PFSK-1 (cell line): ENCODE results near the gene PTCH1.

Source experiments
- FOXP2 ChIP-seq: optimal IDR thresholded peaks from 2 replicates; pipeline ENCODE3; 2011; ENCODE audit warnings: borderline replicate concordance, control low read depth, inconsistent platforms; ENCODE audit not compliant: insufficient read depth; ENCODE audit errors: extremely low read length, extremely low read depth
- POLR2AphosphoS5 ChIP-seq: IDR thresholded peaks from 2 replicates; pipeline ENCODE4 v1.6.1; 2012; ENCODE audit warnings: low read depth, mild to moderate bottlenecking, control low read depth, low read length, moderate library complexity
- SIN3A ChIP-seq: IDR thresholded peaks from 2 replicates; pipeline ENCODE4 v1.6.1; 2012; ENCODE audit warnings: mild to moderate bottlenecking, low read length, moderate library complexity, borderline replicate concordance; ENCODE audit not compliant: insufficient read depth
- TAF1 ChIP-seq: IDR thresholded peaks from 2 replicates; pipeline ENCODE4 v1.6.1; 2012; ENCODE audit warnings: low read length, control low read depth, borderline replicate concordance; ENCODE audit not compliant: insufficient read depth
- TF ChIP-seq, protein P1 (sequence below), 2 experiments: IDR thresholded peaks; 2 replicates each; pipeline versions ENCODE4 v1.6.1 to v1.8.0; 2011 to 2012; ENCODE audit warnings: low read depth in 2 of 2, low read length in 2 of 2, control low read depth in 1 of 2, inconsistent platforms in 1 of 2, mild to moderate bottlenecking in 1 of 2, moderate library complexity in 1 of 2; ENCODE audit not compliant: insufficient read depth in 1 of 2

Gene PTCH1

DNA sequence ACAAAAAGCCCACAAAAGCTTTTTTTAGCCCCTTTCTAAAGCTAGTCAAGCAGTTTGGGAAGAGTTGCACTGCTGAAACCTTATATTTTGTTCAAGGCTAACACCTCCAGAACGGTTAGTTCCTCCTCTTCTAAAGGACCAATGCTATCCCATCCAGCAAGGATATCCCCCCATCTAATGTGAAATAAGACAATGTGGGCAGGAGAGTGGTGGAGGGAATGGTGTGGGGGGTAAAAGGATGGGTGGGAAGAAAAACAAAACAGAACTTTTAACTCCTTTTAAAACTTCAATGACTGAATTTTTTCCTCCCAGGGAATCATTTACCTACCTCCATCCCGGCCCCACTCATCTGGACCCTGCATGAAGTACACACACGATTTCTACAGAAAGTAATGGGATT, 21.2 kb downstream of the PTCH1 start:
- no peak for TF ChIP-seq SIN3A
- TF ChIP-seq, protein P1, sequence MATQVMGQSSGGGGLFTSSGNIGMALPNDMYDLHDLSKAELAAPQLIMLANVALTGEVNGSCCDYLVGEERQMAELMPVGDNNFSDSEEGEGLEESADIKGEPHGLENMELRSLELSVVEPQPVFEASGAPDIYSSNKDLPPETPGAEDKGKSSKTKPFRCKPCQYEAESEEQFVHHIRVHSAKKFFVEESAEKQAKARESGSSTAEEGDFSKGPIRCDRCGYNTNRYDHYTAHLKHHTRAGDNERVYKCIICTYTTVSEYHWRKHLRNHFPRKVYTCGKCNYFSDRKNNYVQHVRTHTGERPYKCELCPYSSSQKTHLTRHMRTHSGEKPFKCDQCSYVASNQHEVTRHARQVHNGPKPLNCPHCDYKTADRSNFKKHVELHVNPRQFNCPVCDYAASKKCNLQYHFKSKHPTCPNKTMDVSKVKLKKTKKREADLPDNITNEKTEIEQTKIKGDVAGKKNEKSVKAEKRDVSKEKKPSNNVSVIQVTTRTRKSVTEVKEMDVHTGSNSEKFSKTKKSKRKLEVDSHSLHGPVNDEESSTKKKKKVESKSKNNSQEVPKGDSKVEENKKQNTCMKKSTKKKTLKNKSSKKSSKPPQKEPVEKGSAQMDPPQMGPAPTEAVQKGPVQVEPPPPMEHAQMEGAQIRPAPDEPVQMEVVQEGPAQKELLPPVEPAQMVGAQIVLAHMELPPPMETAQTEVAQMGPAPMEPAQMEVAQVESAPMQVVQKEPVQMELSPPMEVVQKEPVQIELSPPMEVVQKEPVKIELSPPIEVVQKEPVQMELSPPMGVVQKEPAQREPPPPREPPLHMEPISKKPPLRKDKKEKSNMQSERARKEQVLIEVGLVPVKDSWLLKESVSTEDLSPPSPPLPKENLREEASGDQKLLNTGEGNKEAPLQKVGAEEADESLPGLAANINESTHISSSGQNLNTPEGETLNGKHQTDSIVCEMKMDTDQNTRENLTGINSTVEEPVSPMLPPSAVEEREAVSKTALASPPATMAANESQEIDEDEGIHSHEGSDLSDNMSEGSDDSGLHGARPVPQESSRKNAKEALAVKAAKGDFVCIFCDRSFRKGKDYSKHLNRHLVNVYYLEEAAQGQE (IDR thresholded peaks at IDR 0.05; ENCODE audit: insufficient read depth in 1 of 2, low read depth in 2 of 2, low read length in 2 of 2): no peak
- no peak for TF ChIP-seq POLR2AphosphoS5
- no peak for TF ChIP-seq TAF1
- no peak for TF ChIP-seq FOXP2

DNA sequence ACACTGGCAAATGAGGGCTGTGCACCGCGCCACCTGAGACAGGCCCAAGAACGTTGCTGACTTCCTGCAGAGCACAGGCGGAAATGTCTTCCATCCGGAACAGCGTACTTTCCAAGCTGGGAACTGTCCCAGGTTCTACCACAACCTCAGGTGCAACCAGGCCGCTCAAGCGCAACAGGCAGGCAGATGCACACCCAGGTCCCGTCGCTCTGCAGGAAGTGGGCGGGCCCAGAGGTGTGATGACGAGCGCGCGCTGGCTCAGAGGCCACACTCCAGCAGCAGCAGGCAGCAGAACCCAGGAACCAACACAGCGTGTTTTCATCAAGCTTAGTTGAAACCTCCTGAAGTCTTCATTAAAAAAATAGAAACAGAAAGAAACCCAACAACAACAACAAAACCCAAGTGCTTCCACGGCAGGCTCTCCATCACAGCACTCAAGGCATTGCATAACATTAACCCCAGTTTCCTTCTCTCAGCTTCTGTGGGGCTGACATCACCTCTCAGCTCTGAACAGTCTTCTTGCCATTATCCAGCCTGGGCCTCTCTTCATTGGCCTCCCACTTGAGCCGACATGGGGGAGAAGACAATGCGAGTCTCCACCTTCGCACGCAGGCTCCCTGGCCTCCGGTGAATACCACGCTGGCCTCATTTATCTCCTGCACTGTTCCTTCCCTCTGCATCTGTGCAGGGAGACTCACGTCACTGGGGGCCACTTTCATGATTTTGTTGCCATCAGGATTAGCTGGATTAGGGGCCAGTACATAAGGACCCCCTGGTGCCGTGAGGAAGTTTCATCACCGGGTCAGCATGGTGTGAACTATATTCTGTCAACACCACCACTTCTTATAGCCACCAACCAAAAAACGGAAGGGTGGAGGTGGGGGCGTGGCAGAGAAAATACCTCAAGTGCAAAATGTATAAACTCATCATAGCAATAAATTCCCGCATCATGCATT, 22.1 kb downstream of the PTCH1 start:
- no peak for TF ChIP-seq POLR2AphosphoS5
- TF ChIP-seq, protein P1 (IDR thresholded peaks at IDR 0.05; ENCODE audit: insufficient read depth in 1 of 2, low read depth in 2 of 2, low read length in 2 of 2): peak in 1 of 2 experiments; percentile 63; a peak in 1 of 4 replicates

DNA sequence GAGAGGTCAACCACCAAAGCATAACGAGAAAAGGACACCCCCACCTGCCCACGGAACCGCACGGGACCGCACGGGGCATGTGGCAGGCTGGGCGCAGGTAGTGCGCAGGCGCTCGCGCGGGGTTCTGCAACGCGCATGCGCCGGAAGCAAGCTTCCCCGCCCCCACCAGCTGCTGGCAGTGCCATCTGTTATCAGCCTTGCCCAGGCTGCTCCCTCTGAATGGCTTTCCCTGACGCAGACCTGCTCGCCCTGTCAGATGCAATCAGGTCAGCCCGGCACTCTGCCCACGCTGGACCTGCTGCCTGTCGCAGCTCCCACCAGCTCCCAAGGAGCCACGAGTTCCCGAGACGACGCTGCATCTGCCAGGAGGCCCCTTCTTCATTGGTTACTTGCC, 22.8 kb downstream of the PTCH1 start:
- TF ChIP-seq POLR2AphosphoS5 (no peak), SIN3A (no peak)
- TF ChIP-seq, protein P1 (IDR thresholded peaks at IDR 0.05; ENCODE audit: insufficient read depth in 1 of 2, low read depth in 2 of 2, low read length in 2 of 2): no peak

DNA sequence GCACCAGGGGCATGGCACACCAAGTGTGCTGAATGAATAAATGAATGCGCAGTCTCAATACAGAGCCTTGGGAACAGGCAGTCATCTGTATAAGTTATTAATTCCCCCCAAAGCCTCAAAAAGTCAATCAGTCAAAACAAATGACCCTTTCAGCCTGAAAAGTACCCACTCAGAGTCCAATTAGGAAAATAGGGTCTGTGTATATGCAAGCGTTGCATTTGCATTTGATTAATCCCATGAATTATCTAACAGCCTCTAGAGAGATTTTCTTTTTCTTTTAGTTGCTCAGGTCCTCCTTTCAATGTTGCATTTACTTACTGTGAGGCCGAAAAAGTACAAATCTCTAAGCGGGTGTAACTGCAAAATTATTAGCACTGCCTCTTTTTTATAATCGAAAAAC, 23.4 kb downstream of the PTCH1 start:
- TF ChIP-seq FOXP2 (no peak), SIN3A (no peak), POLR2AphosphoS5 (no peak), TAF1 (no peak)
- TF ChIP-seq, protein P1 (IDR thresholded peaks at IDR 0.05; ENCODE audit: insufficient read depth in 1 of 2, low read depth in 2 of 2, low read length in 2 of 2): no peak
